ENCODE measurements around the gene C5orf34.
"Not testable (repeated sequence)": the region's sequence is repeated elsewhere in the genome, so short reads cannot be mapped to it uniquely, and the experiment has no call there.

C5orf34 gene, protein sequence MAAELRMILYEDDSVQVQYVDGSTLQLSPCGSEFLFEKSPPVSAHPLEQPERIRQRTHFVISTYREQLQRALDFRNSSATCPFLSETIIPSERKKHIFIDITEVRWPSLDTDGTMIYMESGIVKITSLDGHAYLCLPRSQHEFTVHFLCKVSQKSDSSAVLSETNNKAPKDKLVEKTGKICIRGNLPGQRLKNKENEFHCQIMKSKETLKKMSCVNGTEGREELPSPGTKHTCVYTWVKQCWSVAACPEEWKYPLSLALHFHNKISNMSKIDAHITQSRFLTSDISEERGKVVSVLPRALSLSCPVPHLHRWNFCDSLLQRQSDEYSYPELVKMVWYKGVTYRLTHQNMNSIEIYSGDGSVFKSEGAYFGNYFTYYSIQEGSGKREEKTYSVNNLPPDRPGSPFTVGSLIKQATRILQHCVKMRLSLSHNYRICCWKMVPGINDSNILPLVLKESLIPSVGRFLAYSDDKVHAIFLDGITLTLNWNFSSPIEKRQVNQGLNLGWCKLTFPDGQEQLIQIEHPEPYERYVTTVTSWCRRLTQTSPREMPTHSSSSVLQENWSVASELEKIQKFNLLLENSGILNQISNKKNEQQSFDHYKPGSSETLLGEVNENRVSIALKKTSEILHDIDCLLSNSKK

DNA sequence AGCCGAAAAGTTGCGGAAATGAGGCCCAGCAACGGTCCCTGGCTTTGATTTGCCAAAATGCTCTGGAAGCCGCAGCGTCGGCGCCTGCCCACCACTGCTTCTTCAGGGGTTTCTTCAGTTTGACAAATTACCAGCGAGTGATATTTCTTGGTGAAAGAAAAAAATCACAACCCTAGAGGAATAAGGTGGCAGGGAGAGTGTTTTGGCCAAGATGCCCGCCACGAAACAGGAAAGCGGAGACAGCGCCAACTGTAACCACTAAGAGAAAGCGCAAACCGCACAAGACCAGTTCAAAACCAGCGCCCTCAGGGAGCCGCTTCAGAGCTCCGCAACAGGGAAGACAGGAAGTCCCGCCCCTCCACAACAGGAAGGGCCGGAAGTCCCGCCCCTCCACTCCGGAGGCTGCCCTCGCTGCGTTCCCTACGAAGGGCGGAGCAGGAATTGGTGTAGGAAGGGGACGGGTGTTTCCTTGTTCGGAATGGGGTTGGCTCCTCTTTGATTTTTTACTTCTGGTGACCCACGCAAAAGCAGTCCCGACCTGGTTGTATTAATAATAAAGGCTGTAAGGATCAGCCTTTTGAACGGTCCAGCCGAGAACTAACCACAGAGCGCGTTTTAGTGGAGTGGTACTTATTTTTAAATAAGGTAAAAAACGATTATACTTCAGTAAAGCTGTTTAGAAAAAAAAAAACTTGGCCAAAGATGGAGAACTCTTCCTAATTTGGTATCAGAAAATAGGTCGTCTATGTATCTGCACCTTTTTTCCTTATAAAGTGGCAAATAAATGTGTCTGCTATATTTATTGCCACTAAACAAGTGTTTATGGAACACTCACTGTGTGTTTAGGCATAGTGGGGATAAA lies at the start of gene C5orf34:
TSS of gene C5orf34 (minus strand) at position 333 of the 862 bp plus-strand sequence. CDS start 5,809 bp downstream, outside the sequence.
- DNase-seq = peak; percentile 99

DNA sequence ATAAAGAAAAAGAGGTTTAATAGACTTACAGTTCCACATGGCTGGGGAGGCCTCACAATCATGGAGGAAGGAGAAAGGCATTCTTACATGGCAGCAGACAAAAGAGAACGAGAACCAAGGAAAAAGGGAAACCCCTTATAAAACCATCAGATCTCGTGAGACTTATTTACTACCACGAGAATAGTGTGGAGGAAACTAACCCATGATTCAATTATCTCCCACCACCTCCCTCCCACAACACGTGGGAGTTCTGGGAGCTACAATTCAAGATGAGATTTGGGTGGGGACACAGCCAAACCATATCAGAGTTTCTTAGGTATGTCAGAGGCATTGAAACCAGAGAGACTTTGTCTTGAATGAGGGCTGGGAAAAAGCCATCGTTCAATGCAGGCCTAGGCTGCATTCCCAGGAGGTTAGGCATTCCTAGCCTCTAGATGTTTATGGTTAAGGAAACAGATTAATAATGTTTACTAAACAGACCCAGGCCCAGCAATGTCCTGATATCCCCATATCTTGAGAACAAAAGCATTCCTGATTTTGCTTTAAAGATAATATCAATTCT lies 49.4 kb upstream of the C5orf34 start:
- DNase-seq = no peak

DNA sequence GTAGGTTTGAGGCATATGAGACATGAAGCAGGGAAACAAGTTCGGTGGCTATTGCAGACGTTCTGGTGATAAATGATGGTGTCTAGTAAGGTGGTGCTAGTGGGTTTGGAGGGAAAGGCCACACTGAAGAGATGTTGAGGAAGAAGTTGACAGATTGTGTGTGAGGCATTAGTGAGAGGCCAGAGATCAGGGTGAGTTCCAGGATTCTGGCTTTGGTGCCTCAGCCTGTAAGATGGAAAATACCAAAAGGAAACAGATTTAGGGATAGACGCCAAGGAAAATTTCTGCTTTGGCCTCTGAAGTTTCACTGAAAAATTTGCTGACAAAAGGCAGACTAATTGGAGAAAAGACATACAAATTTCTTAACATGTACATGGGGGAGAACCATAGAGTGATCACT lies 48.4 kb upstream of the C5orf34 start:
- no peak for DNase-seq

DNA sequence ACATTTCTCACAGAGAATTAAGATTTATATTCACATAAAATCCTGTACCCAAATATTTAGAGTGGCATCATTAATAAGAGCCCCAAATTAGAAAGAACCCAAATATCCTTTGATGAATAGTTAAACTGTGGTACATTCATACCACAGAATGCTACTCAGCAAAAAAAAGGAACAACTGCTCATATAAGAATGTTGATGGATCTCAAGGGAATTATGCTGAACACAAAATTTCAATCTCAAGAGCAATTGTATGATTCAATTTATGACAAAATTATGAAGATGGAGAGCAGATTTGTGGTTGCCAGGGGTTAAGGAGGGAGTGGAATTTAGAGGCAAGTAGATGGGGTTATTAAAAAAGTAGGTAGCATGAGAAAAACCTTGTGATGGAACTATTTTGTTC lies 46.4 kb upstream of the C5orf34 start:
- DNase-seq = no peak

DNA sequence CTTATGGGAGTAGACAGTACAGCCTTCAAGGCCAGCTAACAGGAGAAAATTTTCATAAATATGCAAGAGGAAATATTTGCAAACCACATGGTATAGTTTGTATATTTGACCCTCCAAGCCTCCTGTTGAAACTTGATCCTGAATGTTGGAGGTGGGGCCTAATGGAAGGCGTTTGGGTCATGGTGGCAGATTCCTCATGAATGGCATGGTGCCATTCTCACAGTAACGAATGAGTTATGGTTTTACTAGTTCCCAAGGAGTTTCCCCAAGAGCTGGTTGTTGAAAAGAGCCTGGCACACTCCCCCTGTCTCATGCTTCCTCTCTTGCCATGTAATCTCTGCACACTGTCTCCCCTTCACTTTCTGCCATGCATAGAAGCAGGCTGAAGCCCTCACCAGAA lies 45.2 kb upstream of the C5orf34 start:
- DNase-seq = no peak

DNA sequence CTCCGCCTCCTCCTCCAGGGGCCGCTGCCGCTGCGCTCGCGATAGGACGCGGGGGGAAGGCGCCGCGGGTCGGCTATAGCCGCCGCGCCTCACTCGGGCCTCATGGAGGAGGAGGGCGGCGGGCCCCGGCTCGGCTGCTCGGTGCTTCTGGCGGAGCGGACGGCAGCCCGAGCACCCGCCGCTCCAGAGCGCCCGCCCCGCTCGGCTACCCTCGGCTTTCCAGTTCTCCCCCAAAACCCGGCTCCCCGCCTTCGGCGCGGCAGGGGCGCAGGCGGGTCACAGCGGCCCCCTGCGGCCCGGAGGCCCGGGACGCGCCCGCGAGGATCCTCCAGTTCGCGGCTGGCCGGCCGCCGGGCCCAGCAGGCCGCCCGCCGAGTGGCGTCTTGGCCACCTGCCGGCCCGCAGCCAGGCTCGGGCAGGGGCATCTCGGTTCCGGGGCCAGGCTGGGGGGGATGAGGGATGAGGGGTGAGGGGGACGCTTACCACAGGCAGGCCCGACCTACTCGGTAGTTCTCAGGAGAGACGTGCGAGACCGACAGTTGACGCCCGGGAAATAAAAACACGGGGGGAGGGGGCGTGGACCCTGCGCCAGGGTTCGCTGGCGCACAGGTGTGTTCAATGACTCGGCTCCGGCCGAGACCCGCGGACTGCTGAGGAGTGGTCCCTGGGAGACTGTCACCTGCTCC lies 42.1 kb upstream of the C5orf34 start, which contains the start of gene PAIP1:
TSS of gene PAIP1 (minus strand) at position 221 of the 686 bp plus-strand sequence. CDS start 231 bp downstream, outside the sequence.
- DNase-seq = peak; percentile 89 to 92

DNA sequence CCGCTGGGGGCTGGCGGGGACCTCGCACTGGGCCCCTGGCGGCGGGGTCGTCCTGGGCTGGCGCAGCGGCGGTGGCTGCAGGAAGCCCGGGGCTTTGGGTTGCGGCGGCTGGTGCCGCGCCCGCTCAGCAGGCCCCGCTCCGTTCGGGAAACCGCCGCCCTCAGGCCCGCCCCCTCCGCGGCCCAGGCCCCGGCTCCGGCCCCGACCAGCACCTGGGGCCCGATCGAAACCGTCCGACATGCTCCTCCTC lies 41.6 kb upstream of the C5orf34 start:
- DNase-seq = not testable (repeated sequence)

DNA sequence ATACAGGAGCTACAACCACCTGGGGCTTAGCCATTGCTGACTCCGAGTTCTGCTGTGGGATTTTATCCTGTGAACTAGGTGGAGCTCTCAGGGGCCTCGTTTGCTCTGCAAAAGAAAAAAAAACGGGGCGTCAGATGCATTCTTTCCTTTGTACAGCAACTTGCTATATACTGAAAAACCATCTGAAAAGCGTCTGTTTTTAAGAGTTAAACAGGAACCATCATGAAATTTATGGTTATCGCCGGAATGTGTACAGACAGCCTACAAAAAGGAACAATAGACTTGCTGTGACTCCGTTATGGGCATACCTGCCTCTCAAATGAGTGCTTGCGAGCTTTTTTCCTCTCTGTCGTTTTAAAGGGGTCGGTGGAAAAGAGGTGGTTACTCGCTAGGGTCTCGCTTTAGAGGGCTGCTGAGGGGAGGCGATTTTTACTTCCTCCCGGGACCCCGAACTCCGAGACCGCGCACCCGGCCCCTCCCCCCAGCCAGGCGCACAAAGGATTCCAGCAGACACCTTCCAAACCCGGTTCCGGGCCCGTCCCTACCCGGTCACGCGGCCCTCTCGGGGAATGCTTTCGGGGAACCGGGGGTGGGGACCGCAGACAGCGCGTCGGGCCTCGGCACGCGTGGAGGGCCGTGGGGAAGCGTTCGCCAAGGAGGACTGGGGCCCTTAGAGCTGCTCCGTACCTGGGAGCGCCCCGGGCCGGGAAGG lies 41.1 kb upstream of the C5orf34 start:
- peak; percentile 49 to 61 for DNase-seq

DNA sequence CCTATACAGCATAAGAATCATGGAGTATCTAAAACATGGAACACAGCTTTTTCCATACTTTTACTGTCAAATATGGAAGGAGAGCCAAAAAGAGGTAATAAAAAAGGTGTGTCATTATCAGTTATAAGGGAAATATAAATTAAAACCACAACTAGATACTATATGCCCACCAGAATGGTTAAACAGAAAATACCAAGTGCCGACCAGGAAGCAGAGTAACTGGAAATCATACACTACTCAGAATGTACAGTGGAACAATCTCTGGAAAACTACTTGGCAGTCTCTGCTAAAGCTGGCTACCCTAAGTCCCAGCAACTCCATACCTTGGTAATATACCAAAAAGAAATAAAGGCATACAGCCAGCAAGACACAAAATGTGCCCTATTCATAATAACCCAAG lies 39.5 kb upstream of the C5orf34 start:
- no peak for DNase-seq

DNA sequence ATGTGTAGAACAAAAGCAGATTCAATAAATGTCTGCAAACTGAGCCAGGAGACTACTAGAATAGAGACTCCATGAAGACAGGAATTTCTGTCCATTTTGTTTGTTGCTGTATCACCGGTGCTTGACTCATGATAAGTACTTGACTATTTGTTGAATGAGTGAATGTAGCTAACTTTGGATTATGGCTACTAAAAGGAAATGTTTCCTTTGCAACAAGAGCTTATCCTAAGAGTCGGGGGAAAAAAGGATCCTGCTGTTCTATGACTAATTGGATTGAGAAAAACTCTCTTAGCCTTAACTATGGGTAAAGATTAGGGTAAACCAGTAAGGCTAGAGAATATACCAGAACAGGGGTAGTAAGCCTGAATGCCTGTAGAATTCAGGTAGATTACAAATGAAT lies 38.4 kb upstream of the C5orf34 start:
- no peak for DNase-seq

DNA sequence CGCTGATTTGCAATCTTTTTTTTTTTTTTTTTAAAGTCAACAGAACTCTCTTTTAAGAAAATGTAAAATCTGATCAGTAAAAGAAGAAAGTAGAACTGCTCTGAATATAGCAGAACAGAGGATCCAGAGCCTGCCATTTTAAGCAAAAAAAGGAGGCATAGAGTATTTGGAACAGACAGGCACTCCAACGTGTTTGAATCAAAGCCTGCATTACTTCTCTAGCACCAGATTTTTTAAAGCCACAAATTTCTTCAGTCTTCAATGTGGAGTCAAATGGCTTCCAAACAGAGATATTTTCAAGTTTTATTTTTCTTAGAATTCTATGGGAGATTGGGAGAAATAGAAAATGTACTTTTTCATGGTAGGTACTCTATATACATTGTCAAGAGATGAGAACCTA lies 36.8 kb upstream of the C5orf34 start:
- no peak for DNase-seq

DNA sequence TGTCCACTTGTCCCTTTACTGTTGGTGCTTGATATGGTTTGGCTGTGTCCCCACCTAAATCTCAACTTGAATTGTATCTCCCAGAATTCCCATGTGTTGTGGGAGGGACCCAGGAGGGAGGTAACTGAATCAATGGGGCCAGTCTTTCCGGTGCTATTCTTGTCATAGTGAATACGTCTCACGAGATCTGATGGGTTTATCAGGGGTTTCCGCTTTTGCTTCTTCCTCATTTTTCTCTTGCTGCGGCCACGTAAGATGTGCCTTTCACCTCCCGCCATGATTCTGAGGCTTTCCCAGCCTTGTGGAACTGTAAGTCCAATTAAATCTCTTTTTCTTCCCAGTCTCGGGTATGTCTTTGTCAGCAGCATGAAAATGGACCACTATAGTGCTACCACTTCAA lies 34.3 kb upstream of the C5orf34 start:
- not testable (repeated sequence) for DNase-seq

DNA sequence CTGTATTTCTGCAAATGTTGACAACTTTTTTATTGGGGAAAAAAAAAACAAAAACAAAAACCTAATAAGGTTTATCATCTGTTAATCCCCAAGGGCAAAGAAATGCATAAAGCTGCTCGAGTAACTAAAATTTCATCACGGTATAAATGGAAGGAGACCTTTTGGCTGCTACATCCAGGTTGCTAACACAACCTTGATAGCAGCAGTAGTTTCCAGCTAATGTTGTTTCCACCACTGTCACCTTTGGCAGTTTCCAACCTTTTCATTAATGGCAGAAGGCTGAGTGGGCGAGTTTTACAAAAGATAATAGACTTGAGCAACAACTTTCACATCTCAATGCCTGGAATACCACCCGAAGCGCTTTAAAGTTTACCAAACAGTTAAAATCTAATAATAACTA lies 33.4 kb upstream of the C5orf34 start:
- DNase-seq = no peak

DNA sequence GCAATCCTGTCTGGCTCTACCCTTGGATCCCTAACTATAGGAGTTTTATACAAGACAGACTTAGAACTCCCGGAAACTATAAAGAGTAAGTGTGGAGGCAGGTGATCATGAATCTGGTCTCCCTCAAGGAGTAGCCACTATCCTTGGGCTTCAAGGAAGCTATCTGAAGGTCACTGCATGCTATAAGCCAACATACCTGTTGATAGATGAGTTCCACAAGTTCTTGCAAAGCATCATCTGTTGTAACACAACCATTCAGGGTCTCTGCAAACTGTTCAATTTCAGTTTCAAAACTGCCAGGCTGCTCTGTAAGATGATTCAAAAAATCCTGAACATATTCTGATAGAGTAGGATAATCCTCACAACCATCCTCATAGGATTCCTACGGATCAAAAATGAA lies 32.6 kb upstream of the C5orf34 start:
- DNase-seq = no peak

DNA sequence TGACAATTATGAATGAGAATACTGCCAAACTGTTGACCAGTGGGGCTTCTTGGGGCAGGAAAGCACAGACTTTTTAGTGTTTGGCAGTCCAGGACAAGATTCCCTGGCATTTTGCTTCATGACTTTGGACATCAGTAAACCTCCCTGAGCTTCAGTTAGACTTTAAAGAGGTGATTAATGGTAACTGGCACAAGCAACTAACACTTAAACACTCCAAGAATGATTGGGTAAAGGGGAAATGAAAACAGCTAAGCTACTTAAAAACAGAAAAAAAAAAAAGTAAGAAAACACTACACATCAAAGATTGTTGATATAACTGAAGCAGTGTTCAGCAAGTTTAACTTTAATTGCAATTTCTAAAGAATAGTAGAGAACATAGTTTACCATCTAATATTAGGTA lies 28.5 kb upstream of the C5orf34 start:
- no peak for DNase-seq

DNA sequence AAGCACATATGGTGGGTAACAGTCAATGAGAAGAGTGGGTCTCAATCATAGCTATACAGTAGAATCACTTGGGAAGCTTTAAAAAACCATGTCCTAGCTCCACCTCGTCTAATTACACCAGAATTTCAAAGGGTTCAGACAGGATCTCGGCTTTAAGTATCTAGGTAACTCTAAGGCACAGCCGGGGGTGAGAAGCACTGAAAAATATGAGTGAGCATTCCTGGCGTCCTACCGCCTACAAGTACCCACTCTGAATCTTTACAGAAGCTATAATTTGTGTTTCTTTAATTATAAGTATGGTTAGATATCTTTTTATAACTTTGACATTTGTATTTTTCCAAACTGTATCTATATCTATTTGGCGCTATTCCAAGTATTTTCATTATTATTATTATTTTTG lies 25.8 kb upstream of the C5orf34 start:
- DNase-seq = no peak

DNA sequence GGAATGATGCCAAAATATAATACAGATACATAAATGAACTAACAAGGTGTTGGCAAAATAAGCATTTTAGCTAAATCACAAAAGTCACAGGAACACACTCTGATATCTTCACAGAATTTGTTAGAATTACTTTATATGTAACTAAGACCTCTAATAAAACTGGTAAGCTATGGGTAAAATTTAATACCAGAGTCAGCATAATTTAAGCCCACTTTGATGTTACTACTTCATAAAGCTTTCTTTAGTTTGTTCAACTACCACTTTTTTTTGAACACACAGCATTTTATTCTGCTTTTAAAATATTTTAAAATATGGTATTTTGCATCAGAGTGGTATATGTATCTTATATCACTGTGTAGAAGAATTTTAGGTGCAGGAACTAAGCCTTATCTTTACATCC lies 22.0 kb upstream of the C5orf34 start:
- DNase-seq = no peak

DNA sequence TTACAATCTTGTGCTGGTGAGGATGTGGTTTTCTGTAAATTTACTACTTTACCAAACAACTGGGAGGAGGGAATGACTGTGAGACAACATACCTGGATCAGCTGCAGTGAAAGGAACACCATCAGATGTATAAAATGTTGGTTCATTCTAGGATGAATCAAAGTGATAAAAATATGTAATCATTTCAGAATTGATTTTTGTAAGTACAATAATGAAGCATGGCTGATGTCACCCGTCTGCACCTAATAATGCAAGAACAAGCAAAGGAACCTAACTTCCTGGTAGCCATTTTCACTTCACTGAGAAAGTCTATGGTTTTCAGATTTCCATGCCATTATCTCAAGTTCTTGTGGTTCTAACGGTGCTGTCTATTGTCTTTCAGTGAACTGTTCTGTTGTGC lies 18.7 kb upstream of the C5orf34 start:
- no peak for DNase-seq

DNA sequence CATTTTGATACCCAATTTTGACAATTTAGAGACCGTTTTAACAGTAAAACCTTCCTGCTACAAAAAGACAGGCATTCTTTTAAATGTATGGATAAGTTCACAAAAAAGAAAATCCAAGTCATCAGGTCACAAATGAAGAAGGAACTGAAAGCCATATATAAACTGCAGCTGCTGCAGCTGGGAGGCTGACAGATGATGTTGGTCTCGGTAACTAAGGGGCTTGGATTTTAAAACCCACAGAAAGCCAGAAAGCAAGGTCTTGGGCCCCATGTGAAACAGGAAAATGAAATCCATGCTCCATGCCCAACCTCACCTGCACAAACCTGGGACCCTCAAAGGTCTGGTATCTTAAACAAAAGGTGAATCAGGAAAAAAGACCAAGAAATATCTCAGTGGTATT lies 15.7 kb upstream of the C5orf34 start:
- DNase-seq = no peak

DNA sequence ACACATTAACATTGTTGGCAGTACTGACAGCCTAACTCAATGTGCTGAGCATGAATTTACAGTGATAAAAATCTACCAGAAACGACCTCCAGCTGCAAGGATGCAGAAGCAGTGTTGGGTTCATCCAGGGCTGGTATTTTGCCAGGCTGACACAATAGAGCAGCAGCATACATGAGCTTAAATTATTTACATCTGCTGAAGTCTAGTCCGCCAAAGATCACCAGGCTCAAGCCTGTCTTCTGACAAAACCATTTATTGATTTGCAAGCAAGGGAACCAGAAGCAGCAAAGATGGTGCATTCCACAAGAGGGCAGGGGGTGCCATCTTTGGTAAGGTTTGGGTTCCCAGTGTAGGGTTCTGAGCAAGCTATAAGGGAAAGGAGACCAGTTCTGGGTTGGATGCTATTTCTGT lies 8.7 kb upstream of the C5orf34 start:
- no peak for DNase-seq

DNA sequence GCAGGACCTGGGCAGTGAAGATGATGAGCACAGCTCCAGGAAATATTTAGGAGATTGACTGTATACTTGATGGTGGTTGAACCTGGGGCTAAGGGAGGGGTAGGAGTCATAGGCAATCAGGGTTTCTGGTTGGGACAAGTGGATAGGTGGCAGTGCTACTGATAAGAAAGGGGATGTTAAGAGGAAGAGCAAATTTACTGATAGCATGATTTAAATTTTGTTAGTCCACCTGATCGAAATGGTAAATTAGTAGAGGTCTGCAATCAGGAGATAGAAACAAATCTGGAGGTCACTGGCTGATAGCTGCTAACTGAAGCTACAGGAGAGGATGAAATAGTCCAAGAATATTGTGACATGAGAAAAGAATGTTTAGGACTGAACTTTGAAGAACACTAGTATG lies 5.7 kb upstream of the C5orf34 start:
- no peak for DNase-seq

DNA sequence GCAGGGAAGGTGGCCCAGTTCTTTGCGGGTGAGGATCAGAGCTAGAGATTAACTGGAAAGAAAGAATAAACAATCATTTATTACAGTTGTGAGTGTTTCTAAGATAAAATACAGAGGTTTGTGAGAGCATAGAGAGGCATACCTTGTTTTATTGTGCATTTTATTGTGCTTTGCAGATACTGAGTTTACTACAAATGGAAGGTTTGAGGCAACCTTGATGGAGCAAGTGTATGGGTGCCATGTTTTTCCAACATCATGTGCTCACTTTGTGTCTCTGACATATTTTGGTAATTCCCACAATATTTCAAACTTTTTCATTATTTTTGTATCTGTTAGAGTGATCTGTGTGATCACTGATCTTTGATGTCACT lies 715 bp upstream of the C5orf34 start:
- no peak for DNase-seq
